Measurements from ENCODE around the gene UBA3.

DNA sequence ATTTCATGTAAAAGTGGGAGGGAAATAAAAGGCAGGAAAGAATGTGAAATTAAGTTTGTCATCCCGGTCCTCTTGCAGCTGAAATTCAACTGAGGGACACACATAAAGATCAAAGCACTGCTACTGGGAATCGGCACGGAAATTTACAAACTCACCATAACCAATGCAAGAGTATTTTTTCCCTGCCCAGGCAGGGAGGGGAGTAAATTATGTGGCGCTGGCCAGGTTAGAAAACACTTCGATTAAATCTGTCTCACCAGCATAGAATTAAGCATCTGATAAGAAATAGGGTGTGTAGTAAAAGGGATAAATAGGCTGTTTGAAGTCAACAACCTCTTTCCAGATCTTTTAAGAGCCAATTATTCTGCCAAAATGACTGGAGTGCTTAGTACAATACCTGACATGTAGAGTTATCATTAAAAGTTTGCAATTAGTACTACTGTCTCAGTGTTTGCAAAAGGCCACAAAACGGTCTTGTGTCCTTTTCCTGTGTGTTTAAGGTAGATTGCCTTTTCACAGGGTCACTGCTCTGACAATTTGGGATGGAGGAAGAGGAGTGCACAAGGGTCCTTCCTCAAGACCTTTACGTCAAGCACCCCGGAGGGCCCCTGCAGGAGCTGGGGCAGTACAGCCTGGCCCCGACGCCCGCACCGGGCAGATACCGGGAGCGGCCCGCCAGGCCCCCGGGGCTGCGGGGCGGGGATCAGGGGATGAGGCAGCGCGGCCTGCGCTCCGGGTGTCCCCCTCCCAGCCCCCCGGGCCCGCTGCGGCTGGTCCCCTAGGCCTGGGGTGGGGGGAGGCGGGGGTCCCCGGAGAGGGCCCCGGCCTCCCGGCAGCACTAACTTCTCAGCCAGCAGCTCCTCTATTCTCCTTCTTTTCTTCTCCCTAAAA, 651 bp downstream of the UBA3 start:
- TF ChIP-seq, protein P1, sequence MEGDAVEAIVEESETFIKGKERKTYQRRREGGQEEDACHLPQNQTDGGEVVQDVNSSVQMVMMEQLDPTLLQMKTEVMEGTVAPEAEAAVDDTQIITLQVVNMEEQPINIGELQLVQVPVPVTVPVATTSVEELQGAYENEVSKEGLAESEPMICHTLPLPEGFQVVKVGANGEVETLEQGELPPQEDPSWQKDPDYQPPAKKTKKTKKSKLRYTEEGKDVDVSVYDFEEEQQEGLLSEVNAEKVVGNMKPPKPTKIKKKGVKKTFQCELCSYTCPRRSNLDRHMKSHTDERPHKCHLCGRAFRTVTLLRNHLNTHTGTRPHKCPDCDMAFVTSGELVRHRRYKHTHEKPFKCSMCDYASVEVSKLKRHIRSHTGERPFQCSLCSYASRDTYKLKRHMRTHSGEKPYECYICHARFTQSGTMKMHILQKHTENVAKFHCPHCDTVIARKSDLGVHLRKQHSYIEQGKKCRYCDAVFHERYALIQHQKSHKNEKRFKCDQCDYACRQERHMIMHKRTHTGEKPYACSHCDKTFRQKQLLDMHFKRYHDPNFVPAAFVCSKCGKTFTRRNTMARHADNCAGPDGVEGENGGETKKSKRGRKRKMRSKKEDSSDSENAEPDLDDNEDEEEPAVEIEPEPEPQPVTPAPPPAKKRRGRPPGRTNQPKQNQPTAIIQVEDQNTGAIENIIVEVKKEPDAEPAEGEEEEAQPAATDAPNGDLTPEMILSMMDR (IDR thresholded peaks at IDR 0.05) = no peak
- TF ChIP-seq POLR2A (IDR thresholded peaks at IDR 0.05) (no peak), POLR2AphosphoS5 (IDR thresholded peaks at IDR 0.05) (no peak)

Data from transverse colon (tissue), 4 donors.